NCI-H524 (cell line): Measurements from ENCODE around the gene CD74.
"Not testable (repeated sequence)": the region's sequence is repeated elsewhere in the genome, so short reads cannot be mapped to it uniquely, and the experiment has no call there.

Source experiments
- DNase-seq, 2 experiments: peaks; one replicate each; lab custom pipeline; 2025; lab: John Stamatoyannopoulos, UW

The CD74 gene

DNA sequence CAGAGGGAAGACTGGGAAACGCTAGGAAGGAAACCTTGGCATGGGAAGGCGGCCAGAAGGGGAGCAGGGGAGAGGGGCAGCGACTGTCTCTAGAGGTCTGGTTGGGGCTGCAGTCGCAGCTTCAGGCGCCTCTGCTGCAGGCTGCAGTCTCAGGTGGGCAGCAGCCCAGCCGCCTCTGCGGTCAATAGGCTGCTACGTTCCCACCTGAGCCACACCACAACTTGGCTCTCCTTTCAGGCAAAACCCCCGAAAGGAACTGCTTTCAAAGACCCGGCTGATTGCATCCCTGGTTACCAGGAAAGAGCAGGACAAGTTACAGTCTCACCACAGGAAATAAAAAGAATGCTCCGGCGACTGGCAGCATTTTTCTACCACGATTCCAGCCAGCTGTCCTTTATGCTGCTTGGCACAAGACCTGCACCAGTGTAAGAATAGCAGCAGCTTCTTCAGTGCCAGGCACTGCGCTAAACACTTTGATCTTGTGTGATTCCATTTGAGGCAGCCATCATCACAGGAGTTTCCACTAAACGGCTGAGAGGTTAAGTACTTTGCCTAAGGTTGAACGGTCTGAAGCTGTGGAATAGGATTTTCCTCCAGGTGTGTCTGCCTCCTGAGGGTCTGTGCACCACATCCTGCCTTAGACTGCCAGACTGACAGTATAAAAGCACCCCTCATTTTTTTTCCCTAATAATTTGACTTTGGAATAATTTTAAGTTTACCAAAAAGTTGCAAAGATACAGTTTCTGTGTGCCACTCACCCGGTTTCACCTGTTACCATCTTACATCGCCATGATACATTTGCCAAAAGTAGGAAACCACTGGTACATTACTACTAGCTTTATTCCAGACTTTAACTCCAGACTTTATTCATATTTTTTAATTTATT lies 29.3 kb upstream of the CD74 start:
- no peak for DNase-seq

- no peak for DNase-seq
Measured at GRCh38 chr5:150440948-150441812, 28.5 kb upstream of the CD74 start.

- DNase-seq: peak; percentile 13 to 45
Measured at GRCh38 chr5:150438873-150439546, 26.3 kb upstream of the CD74 start.

GRCh38 chr5:150436141-150436680 lies 23.5 kb upstream of the CD74 start:
- DNase-seq: peak; percentile 52 to 77

- DNase-seq: no peak
Measured at GRCh38 chr5:150434464-150434863, 21.8 kb upstream of the CD74 start.

GRCh38 chr5:150431574-150431973 lies 18.9 kb upstream of the CD74 start:
- peak; percentile 88 to 95 for DNase-seq

- no peak for DNase-seq
Measured at GRCh38 chr5:150431048-150431447, 18.3 kb upstream of the CD74 start.

- DNase-seq: no peak
Measured at GRCh38 chr5:150429410-150429873, 16.7 kb upstream of the CD74 start.

- DNase-seq: no peak
Measured at GRCh38 chr5:150428978-150429377, 16.3 kb upstream of the CD74 start.

DNA sequence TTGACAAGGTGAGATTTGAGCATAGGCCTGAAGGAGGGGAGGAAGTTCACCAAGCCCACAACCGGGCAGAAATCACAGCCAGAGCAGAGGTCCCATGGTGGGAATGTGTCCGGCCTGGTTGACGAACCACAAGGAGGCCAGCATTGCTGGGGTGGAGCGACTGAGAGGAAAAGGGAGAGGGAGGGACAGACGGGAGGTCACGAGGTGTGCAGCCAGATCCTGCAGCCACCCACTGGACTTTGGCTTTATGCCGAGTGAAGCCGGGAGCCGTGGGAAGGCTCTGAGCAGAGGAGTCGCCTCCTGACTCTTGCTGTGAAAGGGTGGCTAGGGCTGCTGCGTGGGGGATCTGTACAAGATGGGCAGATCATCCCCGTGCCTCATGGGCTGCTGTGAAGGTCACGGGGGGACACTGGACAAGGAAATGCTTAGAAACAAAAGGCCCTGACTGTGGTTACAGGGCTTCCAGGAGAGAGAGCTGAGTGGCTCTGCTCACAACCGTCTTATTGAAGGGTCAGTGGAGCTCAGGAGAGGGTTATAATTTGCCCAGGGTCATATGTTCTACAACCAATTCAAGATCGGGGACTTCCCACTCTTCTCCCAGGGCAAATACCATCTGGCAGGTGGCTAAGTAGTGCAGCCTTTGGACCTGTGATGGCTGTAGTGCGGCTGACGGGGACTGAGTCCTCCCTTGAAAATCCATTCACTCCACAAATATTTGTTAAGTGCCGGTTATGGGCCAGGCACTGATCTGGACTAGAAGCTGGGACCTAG lies 15.6 kb upstream of the CD74 start:
- no peak for DNase-seq

- DNase-seq: not testable (repeated sequence)
Measured at GRCh38 chr5:150426165-150426564, 13.5 kb upstream of the CD74 start.

DNA sequence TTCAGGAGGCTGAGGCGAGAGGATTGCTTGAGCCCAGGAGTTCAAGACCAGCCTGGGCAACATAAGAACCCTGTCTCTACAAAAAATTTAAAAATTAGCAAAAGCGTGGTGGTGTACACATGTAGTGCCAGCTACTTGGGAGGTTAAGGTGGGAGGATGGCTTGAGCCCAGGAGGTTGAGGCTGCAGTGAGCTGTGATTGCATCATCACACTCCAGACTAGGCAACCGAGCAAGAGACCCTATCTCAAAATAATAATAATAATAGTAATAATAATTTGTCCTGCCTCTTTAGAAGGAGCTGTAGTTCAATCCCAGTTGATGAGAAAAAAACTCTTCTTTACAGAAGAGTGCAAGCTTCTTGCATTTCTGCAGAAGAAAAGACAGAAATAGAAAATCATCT lies 10.0 kb upstream of the CD74 start:
- DNase-seq: no peak

DNA sequence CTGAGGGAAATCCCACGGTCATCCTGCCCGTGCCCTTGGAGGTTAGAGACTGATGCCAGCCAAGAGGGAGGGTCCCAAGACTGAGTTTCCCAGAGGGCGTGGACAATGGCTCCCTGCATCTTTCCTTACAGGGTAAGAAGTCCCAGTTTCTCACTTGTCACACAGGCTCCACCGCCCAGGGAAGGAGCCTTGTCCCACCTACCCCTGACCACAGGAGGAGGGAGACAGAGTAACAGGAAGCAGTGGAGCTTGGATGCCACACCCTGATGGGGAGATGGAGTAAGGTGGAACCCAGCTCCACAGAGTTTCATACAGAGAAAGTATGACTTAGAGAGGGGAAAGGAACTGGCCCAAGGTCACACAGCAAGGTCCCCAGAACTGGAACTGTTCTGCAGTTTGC lies 9.4 kb upstream of the CD74 start:
- no peak for DNase-seq

- DNase-seq: no peak
Measured at GRCh38 chr5:150419630-150420270, 7.0 kb upstream of the CD74 start.

GRCh38 chr5:150413902-150414790 lies 1.4 kb upstream of the CD74 start:
- not testable (repeated sequence) for DNase-seq

DNA sequence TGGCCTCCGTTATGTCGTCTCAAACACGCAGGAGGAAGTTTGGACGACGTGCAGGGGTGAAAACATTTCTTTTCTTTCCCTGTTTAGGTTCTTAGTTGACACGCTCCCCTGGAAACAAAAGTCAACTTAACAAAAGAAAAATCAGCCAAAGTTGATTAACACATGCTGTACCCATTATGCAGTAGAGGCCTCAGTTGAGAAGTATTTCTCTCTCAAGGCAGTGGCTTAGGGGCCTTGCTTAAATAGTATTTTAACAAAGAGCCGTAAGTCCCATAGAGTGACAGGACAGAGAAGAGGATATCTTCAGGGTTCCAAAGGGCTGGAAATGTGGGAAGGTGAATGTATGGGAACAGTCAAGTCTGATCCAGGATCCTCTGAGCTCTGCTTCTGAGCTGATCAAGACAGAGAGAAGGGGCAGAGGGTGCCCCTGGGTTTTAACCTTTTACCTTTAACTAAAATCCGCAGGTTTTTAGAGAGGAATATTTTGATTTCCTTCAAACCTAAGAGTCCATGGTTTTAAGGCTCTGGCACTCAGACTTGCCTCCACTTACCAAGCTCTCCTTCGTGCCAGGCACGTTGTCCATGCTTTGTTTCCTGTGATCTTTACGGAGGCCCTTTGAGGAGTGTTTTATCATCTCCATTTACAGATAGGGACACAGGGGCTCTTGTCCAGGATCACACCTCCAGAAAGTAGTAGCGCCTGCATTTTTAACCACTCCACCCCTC lies 629 bp upstream of the CD74 start:
- no peak for DNase-seq

DNA sequence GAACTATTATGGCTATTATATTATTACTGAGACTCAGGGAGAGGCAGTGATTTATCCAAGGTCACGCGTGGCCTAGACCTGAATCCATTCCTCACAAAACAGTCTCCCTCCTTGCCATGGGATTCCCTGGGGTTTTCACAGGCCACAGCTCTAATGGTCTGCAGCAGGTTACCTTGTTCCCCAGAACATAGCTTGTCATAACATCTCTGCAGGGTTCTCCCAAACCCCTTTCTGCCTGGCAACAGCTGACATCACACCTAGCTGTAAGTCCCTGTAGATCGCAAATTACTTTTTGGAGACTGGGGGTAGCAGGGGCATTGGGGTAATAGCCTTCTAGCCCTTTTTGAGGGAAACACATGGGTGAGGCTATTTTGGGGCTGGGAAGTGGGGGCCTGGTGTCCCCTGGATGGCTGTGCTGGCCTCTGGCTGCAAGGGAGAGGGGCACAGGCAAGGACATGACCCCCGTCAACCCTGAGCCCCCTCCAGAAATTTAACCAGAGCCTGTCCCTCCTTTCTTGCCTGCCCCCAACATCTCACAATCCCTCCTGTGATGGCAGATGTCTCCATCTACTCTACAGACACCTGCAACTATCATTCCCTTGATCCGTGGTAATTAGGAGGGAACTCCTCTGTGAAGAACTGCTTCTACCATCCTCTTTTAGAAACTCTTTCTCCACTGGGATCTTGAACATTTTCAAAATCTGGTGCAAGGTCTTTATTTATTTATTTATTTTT lies 1.3 kb downstream of the CD74 start:
- no peak for DNase-seq

DNA sequence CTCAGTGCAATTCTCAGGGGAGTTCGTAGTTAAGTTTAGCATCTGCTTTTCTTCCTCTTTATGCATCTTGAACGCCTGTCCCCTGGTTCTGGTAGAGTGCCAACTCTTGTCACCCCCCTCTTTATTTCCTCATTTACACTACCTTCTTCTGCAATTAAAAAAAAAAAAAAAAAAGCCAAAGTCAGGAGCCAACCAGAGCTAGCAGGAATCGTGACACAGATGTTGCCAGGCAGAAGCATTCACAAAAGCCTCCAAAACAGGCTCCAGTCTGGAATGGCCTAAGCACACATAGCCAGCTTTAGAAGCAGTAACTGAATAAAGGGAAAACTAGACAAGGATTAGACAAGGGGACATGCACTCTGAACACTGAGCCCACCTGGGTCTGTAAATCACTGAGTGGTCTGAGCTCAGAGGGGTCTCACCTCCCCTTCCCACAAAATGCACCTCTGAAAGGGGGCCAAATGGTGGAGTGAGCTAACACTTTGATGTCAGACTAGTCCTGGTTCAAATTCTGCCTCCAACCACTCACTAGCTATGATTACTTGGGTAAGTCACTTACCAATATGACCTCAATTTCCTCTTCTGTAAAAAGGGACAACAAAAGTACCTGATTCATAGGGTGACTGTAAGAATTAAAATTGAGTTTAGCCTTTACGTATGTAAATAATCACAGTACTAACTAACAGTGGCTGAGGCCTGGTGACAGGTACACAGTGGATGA lies 2.0 kb downstream of the CD74 start:
- peak; percentile 62 to 81 for DNase-seq
